K562 (cell line): ENCODE data around the gene CHSY1. TPM values are rescaled to one million over a fixed set of nuclear protein-coding genes. Genes with fewer than 3 reads are reported as not detected.
A peak's percentile ranks its signal among the peaks of the same experiment; 100 is the strongest.

Experiments used
- C11orf30 ChIP-seq: fragments of 450-650 bp; IDR thresholded peaks from 2 replicates; pipeline ENCODE4 v1.6.1; 2016; ENCODE audit warnings: low read depth, mild to moderate bottlenecking
- CBX2 ChIP-seq: fragments of 200-600 bp; sonication (generic); IDR thresholded peaks from one replicate; pipeline ENCODE4 v1.6.1; 2012; ENCODE audit warnings: mild to moderate bottlenecking, low read length, inconsistent platforms; ENCODE audit not compliant: insufficient read depth, poor library complexity, severe bottlenecking
- COPS2 ChIP-seq: fragments of 450-650 bp; conservative IDR thresholded peaks from 2 replicates; pipeline ENCODE4 v1.6.1; 2016; ENCODE audit warnings: mild to moderate bottlenecking, moderate library complexity
- E2F4 ChIP-seq: sonication (generic); formaldehyde crosslinking; IDR thresholded peaks from 2 replicates; pipeline ENCODE4 v1.8.0; 2022; ENCODE audit warnings: mild to moderate bottlenecking, low read depth, missing genetic modification reagents
- ESRRB ChIP-seq: fragments of 250-450 bp; sonication (Bioruptor Pico); IDR thresholded peaks from 2 replicates; pipeline ENCODE4 v1.5.0; 2020; ENCODE audit warnings: mild to moderate bottlenecking, moderate library complexity, borderline replicate concordance
- HDAC8 ChIP-seq: fragments of 450-650 bp; IDR thresholded peaks from 2 replicates; pipeline ENCODE4 v1.6.1; 2016; ENCODE audit warnings: mild to moderate bottlenecking, missing genetic modification characterization, moderate library complexity, missing compliant biosample characterization
- MTA1 ChIP-seq: fragments of 450-650 bp; IDR thresholded peaks from 2 replicates; pipeline ENCODE4 v1.6.1; 2017; ENCODE audit warnings: borderline replicate concordance
- NCOA1 ChIP-seq: fragments of 450-650 bp; IDR thresholded peaks from 2 replicates; pipeline ENCODE4 v1.6.1; 2016; ENCODE audit warnings: low read depth
- NUFIP1 ChIP-seq: fragments of 450-650 bp; IDR thresholded peaks from 2 replicates; pipeline ENCODE4 v1.6.1; 2018; ENCODE audit not compliant: partially characterized antibody
- PTTG1 ChIP-seq: fragments of 450-650 bp; IDR thresholded peaks from 2 replicates; pipeline ENCODE4 v1.6.1; 2016; ENCODE audit warnings: low read depth, mild to moderate bottlenecking, missing genetic modification characterization, missing compliant biosample characterization
- RBM22 ChIP-seq: fragments of 200-400 bp; formaldehyde crosslinking; IDR thresholded peaks from 2 replicates; pipeline ENCODE4 v1.6.1; 2018; ENCODE audit warnings: low read length, low read depth; ENCODE audit not compliant: poor library complexity, severe bottlenecking
- RREB1 ChIP-seq: fragments of 250-450 bp; sonication (Bioruptor Pico); IDR thresholded peaks from 2 replicates; pipeline ENCODE4 v1.4.0; 2020
- RUNX1 ChIP-seq: sonication (generic); IDR thresholded peaks from 2 replicates; pipeline ENCODE4 v1.6.1; 2016; ENCODE audit warnings: antibody characterized with exemption, low read depth
- SAP30 ChIP-seq: fragments of 200-600 bp; sonication (generic); IDR thresholded peaks from 2 replicates; pipeline ENCODE4 v1.6.1; 2012; ENCODE audit warnings: borderline replicate concordance, low read depth, mild to moderate bottlenecking, moderate library complexity, low read length, control low read depth, inconsistent platforms; ENCODE audit not compliant: insufficient read depth, poor library complexity, severe bottlenecking
- SNRNP70 ChIP-seq: fragments of 200-400 bp; formaldehyde crosslinking; optimal IDR thresholded peaks from 2 replicates; pipeline ENCODE3; 2017; ENCODE audit warnings: low read depth, low read length
- WHSC1 ChIP-seq: IDR thresholded peaks from one replicate; pipeline ENCODE4 v1.6.1; 2012; ENCODE audit warnings: low read length, control low read depth, inconsistent platforms
- ZNF140 ChIP-seq: fragments of 250-450 bp; sonication (Bioruptor Pico); IDR thresholded peaks from 2 replicates; pipeline ENCODE4 v1.8.0; 2021; ENCODE audit warnings: moderate library complexity, mild to moderate bottlenecking, inconsistent platforms
- polyA plus RNA-seq, 8 experiments: library from polyadenylated mRNA; depleted of rRNA in 4 of 8; stranded (reverse) in 5 of 8; unstranded in 3 of 8; fragments of >200 nt; fragmentation: Nextera tagmentation in 2 of 8; fragmentation: Illumina TruSeq in 1 of 8; extraction: Ambion mirVana in 2 of 8; extraction: Trizol in 1 of 8; gene quantifications; 2 replicates each; pipeline versions ENCODE4 v1.2.1 to v1.2.3, GENCODE V29; 2011 to 2014; ENCODE audit warnings: inconsistent platforms in 1 of 8, missing spikeins in 1 of 8
- total RNA-seq, 7 experiments: library from RNA; depleted of rRNA in 6 of 7; stranded (reverse); fragments of >200 nt in 6 of 7; fragmentation: Illumina TruSeq in 2 of 7; extraction: Trizol in 2 of 7; gene quantifications; 2 replicates each; pipeline versions ENCODE4 v1.2.1 to v1.2.3, GENCODE V29; 2011 to 2021; ENCODE audit warnings: low replicate concordance in 1 of 7
- TF ChIP-seq, protein P1 (sequence below), 2 experiments: fragments of 450-650 bp in 1 of 2; IDR thresholded peaks; 2 replicates each; pipeline ENCODE4 v1.6.1; 2011 to 2017; ENCODE audit warnings: low read depth in 2 of 2, antibody characterized with exemption in 1 of 2, borderline replicate concordance in 1 of 2, low read length in 1 of 2, mild to moderate bottlenecking in 1 of 2, mixed read lengths in 1 of 2; ENCODE audit not compliant: control insufficient read depth in 1 of 2

The CHSY1 gene
- total and polyA plus RNA-seq, 9 of the 15 experiments (the other 6 are each of a cell fraction or from before 2014, with no cell fraction given) = 7.0 to 16.4 (median 13.4) TPM

GRCh38 chr15:101255615-101256241 is 3.9 kb upstream of the CHSY1 start (continued):
- TF ChIP-seq, protein P1, sequence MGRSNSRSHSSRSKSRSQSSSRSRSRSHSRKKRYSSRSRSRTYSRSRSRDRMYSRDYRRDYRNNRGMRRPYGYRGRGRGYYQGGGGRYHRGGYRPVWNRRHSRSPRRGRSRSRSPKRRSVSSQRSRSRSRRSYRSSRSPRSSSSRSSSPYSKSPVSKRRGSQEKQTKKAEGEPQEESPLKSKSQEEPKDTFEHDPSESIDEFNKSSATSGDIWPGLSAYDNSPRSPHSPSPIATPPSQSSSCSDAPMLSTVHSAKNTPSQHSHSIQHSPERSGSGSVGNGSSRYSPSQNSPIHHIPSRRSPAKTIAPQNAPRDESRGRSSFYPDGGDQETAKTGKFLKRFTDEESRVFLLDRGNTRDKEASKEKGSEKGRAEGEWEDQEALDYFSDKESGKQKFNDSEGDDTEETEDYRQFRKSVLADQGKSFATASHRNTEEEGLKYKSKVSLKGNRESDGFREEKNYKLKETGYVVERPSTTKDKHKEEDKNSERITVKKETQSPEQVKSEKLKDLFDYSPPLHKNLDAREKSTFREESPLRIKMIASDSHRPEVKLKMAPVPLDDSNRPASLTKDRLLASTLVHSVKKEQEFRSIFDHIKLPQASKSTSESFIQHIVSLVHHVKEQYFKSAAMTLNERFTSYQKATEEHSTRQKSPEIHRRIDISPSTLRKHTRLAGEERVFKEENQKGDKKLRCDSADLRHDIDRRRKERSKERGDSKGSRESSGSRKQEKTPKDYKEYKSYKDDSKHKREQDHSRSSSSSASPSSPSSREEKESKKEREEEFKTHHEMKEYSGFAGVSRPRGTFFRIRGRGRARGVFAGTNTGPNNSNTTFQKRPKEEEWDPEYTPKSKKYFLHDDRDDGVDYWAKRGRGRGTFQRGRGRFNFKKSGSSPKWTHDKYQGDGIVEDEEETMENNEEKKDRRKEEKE (IDR thresholded peaks at IDR 0.05; ENCODE audit: borderline replicate concordance in 1 of 2, control insufficient read depth in 1 of 2, low read depth in 2 of 2, low read length in 1 of 2) = peak in 1 of 2 experiments; percentile 71; a peak in 1 of 4 replicates
- TF ChIP-seq COPS2 (no peak), RREB1 (CRISPR knock-in tag) (no peak), PTTG1 (no peak), NCOA1 (peak; percentile 87), MTA1 (peak; percentile 83), E2F4 (CRISPR knock-in tag) (no peak), ESRRB (no peak), WHSC1 (no peak), CBX2 (no peak), ZNF140 (CRISPR knock-in tag) (no peak), HDAC8 (tag) (no peak), RUNX1 (no peak), RBM22 (no peak), SNRNP70 (no peak), C11orf30 (peak; percentile 91), NUFIP1 (no peak), SAP30 (no peak)
